HCT116 (cell line): Measurements from ENCODE around the gene EVL. TPM values are rescaled to one million over a fixed set of nuclear protein-coding genes. Genes with fewer than 3 reads are reported as not detected.
A peak's percentile ranks its signal among the peaks of the same experiment; 100 is the strongest.

ENCODE experiments used
- ATAC-seq: fragments of 200-7000 bp; cut with Tn5 transposase; 2 replicates; pipeline ENCODE4 v1.9.1; 2020; ENCODE audit warnings: mild to moderate bottlenecking, moderate library complexity
- BruUV-seq: library from RNA; stranded (reverse); fragments of 400-500 nt; replicated peaks from 2 replicates; lab custom pipeline; 2021; lab: Mats Ljungman, UMichigan
- CTCF ChIA-PET: fragments of 300-600 bp; sonication (Branson Sonifier 250); formaldehyde crosslinking; loops from one replicate; lab custom pipeline; 2021; ENCODE audit warnings: antibody characterized with exemption; lab: Charles Lee
- POLR2A ChIA-PET: fragments of 300-600, 350-600 bp; sonication (Branson Sonifier 250); formaldehyde crosslinking; loops from one replicate; lab custom pipeline; 2021; ENCODE audit warnings: antibody characterized with exemption; lab: Charles Lee
- RAD21 ChIA-PET, 2 experiments: fragments of 300-600 bp; sonication (Branson Sonifier 250); formaldehyde crosslinking; loops; one replicate each; lab custom pipeline; 2023; ENCODE audit warnings: low total read pairs in 2 of 2; ENCODE audit not compliant: uncharacterized antibody in 2 of 2, unreplicated experiment in 2 of 2, low non-redundant PET in 1 of 2; lab: Charles Lee
- DNase-seq: peaks from one replicate; pipeline ENCODE4 v3.0.0-alpha.2; 2010; ENCODE audit warnings: low read depth, low spot score
- H2AFZ ChIP-seq: fragments of 200-600 bp; shearing (Covaris generic), sonication (generic); 2 replicates; pipeline ENCODE4 v1.6.1; 2017; ENCODE audit warnings: low read depth, mixed run types, mixed read lengths, antibody characterized with exemption, low read length; ENCODE audit not compliant: poor library complexity, severe bottlenecking
- H3K27ac ChIP-seq: 2 replicates; pipeline ENCODE4 v1.5.1; 2012; ENCODE audit warnings: low read depth, low read length
- H3K27me3 ChIP-seq: fragments of 200-600 bp; sonication (generic); 2 replicates; pipeline ENCODE4 v1.6.1; 2016; ENCODE audit warnings: mixed run types, low read length, mixed read lengths; ENCODE audit not compliant: insufficient read depth
- H3K36me3 ChIP-seq, 2 experiments: fragments of 200-500 bp in 1 of 2; fragments of 200-600 bp in 1 of 2; sonication (Bioruptor generic) in 1 of 2; sonication (generic) in 1 of 2; 2 replicates each; pipeline versions ENCODE4 v1.5.1 to v1.6.1; 2014 to 2016; ENCODE audit warnings: low read length in 2 of 2, inconsistent platforms in 1 of 2, mixed read lengths in 1 of 2, mixed run types in 1 of 2; ENCODE audit not compliant: insufficient read depth in 2 of 2, control insufficient read depth in 1 of 2
- H3K4me1 ChIP-seq, 2 experiments: fragments of 200-600 bp in 1 of 2; sonication (generic) in 1 of 2; 2 replicates each; pipeline versions ENCODE4 v1.5.1 to v1.6.1; 2012 to 2017; ENCODE audit warnings: low read length in 2 of 2, inconsistent platforms in 1 of 2, mild to moderate bottlenecking in 1 of 2, mixed read lengths in 1 of 2, mixed run types in 1 of 2, moderate library complexity in 1 of 2; ENCODE audit not compliant: insufficient read depth in 2 of 2, control insufficient read depth in 1 of 2
- H3K4me2 ChIP-seq: fragments of 200-600 bp; sonication (generic); 2 replicates; pipeline ENCODE4 v1.6.1; 2017; ENCODE audit warnings: mixed run types, low read length, mixed read lengths
- H3K4me3 ChIP-seq, 2 experiments: fragments of 200-600 bp in 1 of 2; sonication (generic) in 1 of 2; replicated peaks in 1 of 2; 2 replicates each; pipeline ENCODE4 v1.5.1; 2011 to 2016; ENCODE audit warnings: low read length in 2 of 2, control low read depth in 1 of 2, low read depth in 1 of 2, mild to moderate bottlenecking in 1 of 2, mixed read lengths in 1 of 2, mixed run types in 1 of 2
- H3K79me2 ChIP-seq: fragments of 200-600 bp; sonication (generic); 2 replicates; pipeline ENCODE4 v1.6.1; 2017; ENCODE audit warnings: mild to moderate bottlenecking, mixed run types, low read length, moderate library complexity, mixed read lengths; ENCODE audit not compliant: insufficient read depth
- H3K9ac ChIP-seq: fragments of 200-600 bp; sonication (generic); 2 replicates; pipeline ENCODE4 v1.6.1; 2016; ENCODE audit warnings: low read length, mixed read lengths
- H3K9me2 ChIP-seq: fragments of 200-600 bp; sonication (generic), shearing (Covaris generic); 2 replicates; pipeline ENCODE4 v1.6.1; 2017; ENCODE audit warnings: mixed run types, mild to moderate bottlenecking, moderate library complexity; ENCODE audit not compliant: insufficient read depth
- H3K9me3 ChIP-seq, 2 experiments: fragments of 200-500 bp in 1 of 2; fragments of 200-600 bp in 1 of 2; sonication (Bioruptor generic) in 1 of 2; sonication (generic) in 1 of 2; 2 replicates each; pipeline ENCODE4 v1.6.1; 2014 to 2017; ENCODE audit warnings: low read length in 2 of 2, mixed read lengths in 2 of 2, inconsistent platforms in 1 of 2, low read depth in 1 of 2, mild to moderate bottlenecking in 1 of 2, mixed run types in 1 of 2, moderate library complexity in 1 of 2; ENCODE audit not compliant: control insufficient read depth in 1 of 2, insufficient read depth in 1 of 2
- H4K20me1 ChIP-seq: fragments of 200-600 bp; sonication (generic), shearing (Covaris generic); 2 replicates; pipeline ENCODE4 v1.6.1; 2017; ENCODE audit warnings: mixed run types, mild to moderate bottlenecking, moderate library complexity; ENCODE audit not compliant: insufficient read depth
- ATF3 ChIP-seq: IDR thresholded peaks from 2 replicates; pipeline ENCODE4 v1.6.1; 2012
- CEBPB ChIP-seq: IDR thresholded peaks from 2 replicates; pipeline ENCODE4 v1.6.1; 2012; ENCODE audit warnings: low read depth
- EGR1 ChIP-seq: IDR thresholded peaks from 2 replicates; pipeline ENCODE4 v1.6.1; 2012; ENCODE audit warnings: low read depth
- ELF1 ChIP-seq: IDR thresholded peaks from 2 replicates; pipeline ENCODE4 v1.6.1; 2012; ENCODE audit warnings: low read depth, borderline replicate concordance
- FOSL1 ChIP-seq: IDR thresholded peaks from 2 replicates; pipeline ENCODE4 v1.6.1; 2012; ENCODE audit warnings: low read depth
- JUND ChIP-seq: IDR thresholded peaks from 2 replicates; pipeline ENCODE4 v1.6.1; 2012
- POLR2A ChIP-seq: IDR thresholded peaks from 2 replicates; pipeline ENCODE4 v1.7.0; 2011; ENCODE audit warnings: borderline replicate concordance; ENCODE audit not compliant: insufficient read depth, insufficient read length; ENCODE audit errors: extremely low read depth
- POLR2AphosphoS5 ChIP-seq: IDR thresholded peaks from 2 replicates; pipeline ENCODE4 v1.6.1; 2011; ENCODE audit warnings: mild to moderate bottlenecking, low read depth, low read length, moderate library complexity
- RAD21 ChIP-seq: IDR thresholded peaks from 2 replicates; pipeline ENCODE4 v1.6.1; 2012; ENCODE audit warnings: low read depth, mild to moderate bottlenecking
- SIN3A ChIP-seq: IDR thresholded peaks from 2 replicates; pipeline ENCODE4 v1.6.1; 2012; ENCODE audit warnings: low read depth
- SRF ChIP-seq: IDR thresholded peaks from 2 replicates; pipeline ENCODE4 v1.6.1; 2012; ENCODE audit warnings: low read depth
- TCF7L2 ChIP-seq: IDR thresholded peaks from 2 replicates; pipeline ENCODE4 v1.7.0; 2011; ENCODE audit warnings: borderline replicate concordance, inconsistent platforms; ENCODE audit not compliant: insufficient read depth, insufficient read length; ENCODE audit errors: extremely low read depth
- ZFX ChIP-seq: fragments of 450-650 bp; IDR thresholded peaks from 2 replicates; pipeline ENCODE4 v1.6.1; 2017
- intact Hi-C: fragments of 100-400 bp; cut with micrococcal nuclease; formaldehyde crosslinking; loops from 2 replicates; pipeline ENCODE4 v1.10.0; 2022
- total RNA-seq: library from RNA; stranded (reverse); gene quantifications from one replicate; pipeline ENCODE4 v1.2.1, GENCODE V29; 2021; ENCODE audit not compliant: unreplicated experiment
- TF ChIP-seq, protein P1 (sequence below): IDR thresholded peaks from 2 replicates; pipeline ENCODE4 v1.6.1; 2012
- TF ChIP-seq, protein P2 (sequence below), 3 experiments: fragments of 200-600 bp in 1 of 3; sonication (generic) in 1 of 3; IDR thresholded peaks in 2 of 3; conservative IDR thresholded peaks in 1 of 3; 2 replicates each; pipeline ENCODE4 v1.5.1; 2012 to 2017; ENCODE audit warnings: low read depth in 2 of 3, low read length in 2 of 3, antibody characterized with exemption in 1 of 3, borderline replicate concordance in 1 of 3, control low read depth in 1 of 3, mild to moderate bottlenecking in 1 of 3, mixed read lengths in 1 of 3, mixed run types in 1 of 3, moderate library complexity in 1 of 3; ENCODE audit not compliant: insufficient read depth in 1 of 3

The EVL gene
- total RNA-seq, 1 experiment from 2014 or later: 19.9 TPM

GRCh38 chr14:100027771-100028490 is 37.3 kb upstream of the EVL start:
- ATAC-seq (no peak), DNase-seq (no peak)
- intact Hi-C loops: no loop called here
- Histone ChIP-seq H3K9me2 (no peaks in the 10 kb centered on the region), H3K4me2 (no peak overlapping the region), H3K79me2 (no peaks in the 10 kb centered on the region), H4K20me1 (no peaks in the 10 kb centered on the region), H3K36me3 (no peaks in the 10 kb centered on the region), H3K9ac (no peak overlapping the region), H3K4me3 (no peak overlapping the region), H3K4me1 (peaks cover 18 to 36% of the 10 kb centered on the region in 2 experiments), H3K27ac (no peak overlapping the region), H2AFZ (no peak overlapping the region), H3K27me3 (no peaks in the 10 kb centered on the region), H3K9me3 (no peaks in the 10 kb centered on the region)
- ChIA-PET POLR2A (no interaction called here), CTCF (no interaction called here), RAD21 (no interaction called here)
- no TSS peak for BruUV-seq
- TF ChIP-seq, protein P1, sequence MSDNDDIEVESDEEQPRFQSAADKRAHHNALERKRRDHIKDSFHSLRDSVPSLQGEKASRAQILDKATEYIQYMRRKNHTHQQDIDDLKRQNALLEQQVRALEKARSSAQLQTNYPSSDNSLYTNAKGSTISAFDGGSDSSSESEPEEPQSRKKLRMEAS: no peak
- TF ChIP-seq RAD21 (no peak), ELF1 (no peak), ZFX (no peak), EGR1 (no peak), ATF3 (no peak), SRF (no peak), TCF7L2 (no peak), POLR2A (no peak)

- Histone ChIP-seq H3K9ac (no peak overlapping the region), H3K27me3 (no peaks in the 10 kb centered on the region), H3K9me3 (no peaks in the 10 kb centered on the region), H3K36me3 (no peaks in the 10 kb centered on the region), H3K4me2 (no peak overlapping the region), H4K20me1 (no peaks in the 10 kb centered on the region), H3K27ac (no peak overlapping the region), H3K4me1 (peaks cover 18 to 36% of the 10 kb centered on the region in 2 experiments), H3K4me3 (no peak overlapping the region), H3K79me2 (no peaks in the 10 kb centered on the region), H3K9me2 (no peaks in the 10 kb centered on the region)
- no peak for DNase-seq
- BruUV-seq: no TSS peak
- intact Hi-C loops: no loop called here
- ChIA-PET RAD21 (no interaction called here), CTCF (no interaction called here), POLR2A (no interaction called here)
- TF ChIP-seq, protein P2, sequence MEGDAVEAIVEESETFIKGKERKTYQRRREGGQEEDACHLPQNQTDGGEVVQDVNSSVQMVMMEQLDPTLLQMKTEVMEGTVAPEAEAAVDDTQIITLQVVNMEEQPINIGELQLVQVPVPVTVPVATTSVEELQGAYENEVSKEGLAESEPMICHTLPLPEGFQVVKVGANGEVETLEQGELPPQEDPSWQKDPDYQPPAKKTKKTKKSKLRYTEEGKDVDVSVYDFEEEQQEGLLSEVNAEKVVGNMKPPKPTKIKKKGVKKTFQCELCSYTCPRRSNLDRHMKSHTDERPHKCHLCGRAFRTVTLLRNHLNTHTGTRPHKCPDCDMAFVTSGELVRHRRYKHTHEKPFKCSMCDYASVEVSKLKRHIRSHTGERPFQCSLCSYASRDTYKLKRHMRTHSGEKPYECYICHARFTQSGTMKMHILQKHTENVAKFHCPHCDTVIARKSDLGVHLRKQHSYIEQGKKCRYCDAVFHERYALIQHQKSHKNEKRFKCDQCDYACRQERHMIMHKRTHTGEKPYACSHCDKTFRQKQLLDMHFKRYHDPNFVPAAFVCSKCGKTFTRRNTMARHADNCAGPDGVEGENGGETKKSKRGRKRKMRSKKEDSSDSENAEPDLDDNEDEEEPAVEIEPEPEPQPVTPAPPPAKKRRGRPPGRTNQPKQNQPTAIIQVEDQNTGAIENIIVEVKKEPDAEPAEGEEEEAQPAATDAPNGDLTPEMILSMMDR (IDR thresholded peaks at IDR 0.05 in 2 of 3, conservative IDR thresholded peaks at IDR 0.05 in 1 of 3; ENCODE audit: borderline replicate concordance in 1 of 3, insufficient read depth in 1 of 3, low read depth in 2 of 3, low read length in 2 of 3): peak in 1 of 3 experiments; percentile 5; a peak in 2 of 6 replicates
- TF ChIP-seq JUND (no peak), SIN3A (no peak), CEBPB (no peak), POLR2AphosphoS5 (no peak), FOSL1 (no peak)
- TF ChIP-seq, all 23 proteins: peak for 1
- ATAC-seq: no peak
- H2AFZ ChIP-seq: no peak overlapping the region
Observed at GRCh38 chr14:100028990-100029677, 36.1 kb upstream of the EVL start.
